Measurements from ENCODE around the gene EIF4E2. TPM values are rescaled to one million over a fixed set of nuclear protein-coding genes. Genes with fewer than 3 reads are reported as not detected.

Gene EIF4E2
- total RNA-seq, 1 experiment from 2014 or later = 69.6 TPM

DNA sequence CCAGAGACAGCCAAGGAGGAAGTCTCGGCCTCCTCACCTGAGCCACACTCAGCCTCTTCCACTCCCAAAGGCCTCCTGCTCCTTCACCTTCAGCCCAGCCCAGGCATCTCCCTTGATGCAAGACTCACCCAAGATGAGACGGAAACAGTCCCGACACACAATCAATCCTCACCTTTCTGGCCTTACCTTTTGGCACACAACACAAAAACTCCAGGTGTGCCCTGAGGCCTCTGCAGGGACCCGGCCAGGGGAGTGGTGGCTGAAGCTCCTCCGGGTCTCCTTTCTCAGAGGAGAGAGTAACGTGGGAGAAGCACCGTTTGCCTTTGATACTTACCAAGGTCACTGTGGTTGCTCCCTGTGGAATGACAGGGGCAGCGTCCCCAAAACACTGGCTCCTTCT lies 59.1 kb downstream of the EIF4E2 start:
- peak; percentile 69 to 87 for DNase-seq
- Histone ChIP-seq H3K27me3 (ENCODE audit: insufficient read depth, low read depth) (no peaks in the 10 kb centered on the region), H3K4me2 (peak overlapping the region; percentile 54), H3K36me3 (ENCODE audit: low read depth) (no peaks in the 10 kb centered on the region), H3K4me1 (replicated peaks; ENCODE audit: insufficient read depth) (peaks cover 49% of the 10 kb centered on the region), H3K4me3 (no peak overlapping the region; the same call in 1 of the 2 replicates), H3K9me2 (ENCODE audit: insufficient read depth) (no peaks in the 10 kb centered on the region), H3K79me2 (ENCODE audit: low read depth) (no peaks in the 10 kb centered on the region), H3F3A (ENCODE audit: insufficient read depth, low read depth) (peaks cover 32% of the 10 kb centered on the region), H2AFZ (0 out of 2 replicates have a peak overlapping the region, but pooled peaks have one; percentile 14), H3K9me3 (ENCODE audit: insufficient read depth, low read depth) (no peaks in the 10 kb centered on the region), H4K20me1 (ENCODE audit: insufficient read depth) (no peaks in the 10 kb centered on the region), H3K27ac (peak overlapping the region; percentile 89)
- no TSS peak for BruUV-seq (replicated peaks)
- ChIA-PET CTCF (no interaction called here), POLR2A (ENCODE audit: unreplicated experiment) (interaction anchor here (0.7 kb wide), 1 partner anchor 113 kb away, joined by 3 read pairs; no protein-coding TSS in a partner anchor)
- TF ChIP-seq, protein P1, sequence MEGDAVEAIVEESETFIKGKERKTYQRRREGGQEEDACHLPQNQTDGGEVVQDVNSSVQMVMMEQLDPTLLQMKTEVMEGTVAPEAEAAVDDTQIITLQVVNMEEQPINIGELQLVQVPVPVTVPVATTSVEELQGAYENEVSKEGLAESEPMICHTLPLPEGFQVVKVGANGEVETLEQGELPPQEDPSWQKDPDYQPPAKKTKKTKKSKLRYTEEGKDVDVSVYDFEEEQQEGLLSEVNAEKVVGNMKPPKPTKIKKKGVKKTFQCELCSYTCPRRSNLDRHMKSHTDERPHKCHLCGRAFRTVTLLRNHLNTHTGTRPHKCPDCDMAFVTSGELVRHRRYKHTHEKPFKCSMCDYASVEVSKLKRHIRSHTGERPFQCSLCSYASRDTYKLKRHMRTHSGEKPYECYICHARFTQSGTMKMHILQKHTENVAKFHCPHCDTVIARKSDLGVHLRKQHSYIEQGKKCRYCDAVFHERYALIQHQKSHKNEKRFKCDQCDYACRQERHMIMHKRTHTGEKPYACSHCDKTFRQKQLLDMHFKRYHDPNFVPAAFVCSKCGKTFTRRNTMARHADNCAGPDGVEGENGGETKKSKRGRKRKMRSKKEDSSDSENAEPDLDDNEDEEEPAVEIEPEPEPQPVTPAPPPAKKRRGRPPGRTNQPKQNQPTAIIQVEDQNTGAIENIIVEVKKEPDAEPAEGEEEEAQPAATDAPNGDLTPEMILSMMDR (conservative IDR thresholded peaks at IDR 0.05) = no peak
- no peak for TF ChIP-seq EZH2 (IDR thresholded peaks at IDR 0.05; ENCODE audit: low read depth)
- intact Hi-C loops (cut with micrococcal nuclease; ENCODE audit: unreplicated experiment) = loop anchor here (5.0 kb wide), 2 partner anchors 643 to 743 kb away; partner anchors contain the start of genes ATG16L1 and DGKD

DNA sequence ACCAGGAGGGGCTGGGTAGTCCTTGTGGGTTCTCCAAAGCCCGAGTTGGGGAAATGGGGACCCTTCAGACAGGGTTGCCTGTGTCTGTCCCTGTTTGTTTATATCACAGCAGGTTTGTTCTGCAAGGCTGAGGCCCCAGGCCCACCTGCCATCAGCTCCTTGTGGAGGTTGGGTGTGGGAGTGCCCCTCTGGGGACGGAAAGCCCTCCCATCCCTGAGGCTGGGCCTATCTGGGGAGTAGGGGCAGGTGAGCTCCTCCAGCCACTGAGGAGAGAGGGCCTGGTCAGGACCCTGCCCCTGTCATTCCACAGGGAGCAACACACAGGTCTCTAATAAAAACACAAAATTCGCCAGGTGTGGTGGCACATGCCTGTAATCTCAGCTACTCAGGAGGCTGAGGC lies 59.6 kb downstream of the EIF4E2 start:
- CTCF ChIA-PET = no interaction called here
- H3K9me3 ChIP-seq (ENCODE audit: insufficient read depth, low read depth) = no peaks in the 10 kb centered on the region
- H3K4me3 ChIP-seq = no peak overlapping the region; the same call in 1 of the 2 replicates
- intact Hi-C loops (cut with micrococcal nuclease; ENCODE audit: unreplicated experiment) = no loop called here
- BruUV-seq (replicated peaks) = no TSS peak
- H3K79me2 ChIP-seq (ENCODE audit: low read depth) = no peaks in the 10 kb centered on the region
- H3K4me2 ChIP-seq = peak overlapping the region; percentile 54
- no peaks in the 10 kb centered on the region for H3K27me3 ChIP-seq (ENCODE audit: insufficient read depth, low read depth)
- peak overlapping the region; percentile 89 for H3K27ac ChIP-seq
- POLR2A ChIA-PET (ENCODE audit: unreplicated experiment) = interaction anchor here (0.5 to 0.7 kb wide), 2 partner anchors 23 to 112 kb away, joined by 3 read pairs; partner anchors contain the start of gene EFHD1
- peaks cover 49% of the 10 kb centered on the region for H3K4me1 ChIP-seq (replicated peaks; ENCODE audit: insufficient read depth)
- H3F3A ChIP-seq (ENCODE audit: insufficient read depth, low read depth) = peaks cover 32% of the 10 kb centered on the region
- H3K36me3 ChIP-seq (ENCODE audit: low read depth) = no peaks in the 10 kb centered on the region
- H4K20me1 ChIP-seq (ENCODE audit: insufficient read depth) = no peaks in the 10 kb centered on the region
- no peak for TF ChIP-seq EZH2 (IDR thresholded peaks at IDR 0.05; ENCODE audit: low read depth)
- TF ChIP-seq, protein P1 (conservative IDR thresholded peaks at IDR 0.05) = no peak
- 0 out of 2 replicates have a peak overlapping the region, but pooled peaks have one; percentile 14 for H2AFZ ChIP-seq
- H3K9me2 ChIP-seq (ENCODE audit: insufficient read depth) = no peaks in the 10 kb centered on the region
- DNase-seq = no peak

DNA sequence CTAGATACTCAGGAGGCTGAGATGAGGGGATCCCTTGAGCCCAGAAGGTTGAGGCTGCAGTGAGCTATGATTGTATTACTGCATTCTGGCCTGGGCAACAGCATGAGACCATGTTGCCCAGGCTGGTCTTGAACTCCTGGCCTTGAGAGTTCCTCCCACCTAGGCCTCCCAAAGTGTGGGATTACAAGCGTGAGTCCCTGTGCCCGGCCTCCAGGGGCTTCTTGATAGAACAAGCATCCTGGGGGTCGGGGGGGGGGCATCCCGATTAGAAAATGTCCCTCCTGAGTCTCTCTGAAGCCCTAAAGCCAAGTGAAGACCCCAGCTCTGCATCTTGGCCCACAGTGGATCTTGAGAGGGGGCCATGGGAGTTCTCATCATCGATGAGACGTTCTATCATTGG lies 60.6 kb downstream of the EIF4E2 start:
- peaks cover 46% of the 10 kb centered on the region for H3K4me1 ChIP-seq (replicated peaks; ENCODE audit: insufficient read depth)
- no peaks in the 10 kb centered on the region for H4K20me1 ChIP-seq (ENCODE audit: insufficient read depth)
- no TSS peak for BruUV-seq (replicated peaks)
- ChIA-PET POLR2A (ENCODE audit: unreplicated experiment) (no interaction called here), CTCF (interaction anchor here (0.6 to 1.4 kb wide), 5 partner anchors 12 to 437 kb away, joined by 3 to 6 read pairs (median 4); partner anchors contain the start of gene EFHD1)
- H3F3A ChIP-seq (ENCODE audit: insufficient read depth, low read depth) = peaks cover 32% of the 10 kb centered on the region
- no peak for DNase-seq
- H3K79me2 ChIP-seq (ENCODE audit: low read depth) = no peaks in the 10 kb centered on the region
- intact Hi-C loops (cut with micrococcal nuclease; ENCODE audit: unreplicated experiment) = loop anchor here (1.0 kb wide), 1 partner anchor 21 kb away; no protein-coding TSS in a partner anchor
- H3K9me2 ChIP-seq (ENCODE audit: insufficient read depth) = no peaks in the 10 kb centered on the region
- peak overlapping the region; percentile 20; the same call in 1 of the 2 replicates for H3K4me2 ChIP-seq
- no peaks in the 10 kb centered on the region for H3K27me3 ChIP-seq (ENCODE audit: insufficient read depth, low read depth)
- no peaks in the 10 kb centered on the region for H3K9me3 ChIP-seq (ENCODE audit: insufficient read depth, low read depth)
- no peak overlapping the region for H2AFZ ChIP-seq
- no peaks in the 10 kb centered on the region for H3K36me3 ChIP-seq (ENCODE audit: low read depth)
- H3K27ac ChIP-seq = peak overlapping the region; percentile 89; the same call in 1 of the 2 replicates
- TF ChIP-seq EZH2 (IDR thresholded peaks at IDR 0.05; ENCODE audit: low read depth) = no peak
- TF ChIP-seq, protein P1 (conservative IDR thresholded peaks at IDR 0.05) = no peak
- H3K4me3 ChIP-seq = no peak overlapping the region

Measured in PC-9 (cell line).